ENCODE results near the gene ZNF732.

The ZNF732 gene

DNA sequence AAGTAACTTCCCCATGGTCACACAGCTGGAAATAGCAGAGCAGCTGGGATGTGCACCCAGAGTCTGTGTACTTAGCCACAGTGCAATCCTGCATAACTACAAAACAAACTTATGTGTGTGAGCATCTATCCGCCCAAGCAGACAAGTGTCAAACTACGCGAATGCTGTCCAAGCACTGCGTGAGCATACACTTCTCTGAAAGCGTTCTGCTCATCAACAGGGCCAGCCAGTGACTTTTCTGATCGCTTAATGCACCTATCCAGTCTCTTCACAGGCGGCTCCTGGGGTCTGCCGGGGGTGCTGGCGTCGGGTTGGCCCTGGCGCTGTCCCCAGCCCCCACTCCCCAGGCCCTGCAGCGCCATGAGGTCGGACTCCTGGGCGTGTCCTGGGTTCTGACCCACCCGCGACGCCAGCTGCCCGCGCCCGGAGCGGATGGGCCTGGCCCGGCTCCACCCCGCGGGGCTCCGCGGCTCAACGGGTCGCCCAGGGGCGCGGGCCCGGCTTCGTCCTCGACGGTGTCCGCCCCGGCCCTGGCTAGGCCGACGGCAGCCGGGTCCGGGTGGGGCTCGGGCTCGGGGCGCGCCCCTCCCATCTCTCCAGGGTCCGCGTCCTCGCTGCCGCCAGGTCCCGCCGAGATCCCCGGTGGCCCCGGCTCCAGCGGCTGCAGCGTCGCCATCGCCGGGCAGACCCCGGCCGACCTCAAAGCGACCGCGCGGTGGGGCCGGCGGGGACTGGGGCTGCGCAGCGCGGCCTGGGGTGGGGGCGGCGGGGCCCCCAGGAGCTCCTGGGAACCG, 31.0 kb upstream of the ZNF732 start:
- no peak for ATAC-seq
- TF ChIP-seq ESRRG (CRISPR knock-in tag; IDR thresholded peaks at IDR 0.05) (no peak), ZC3H10 (CRISPR knock-in tag; IDR thresholded peaks at IDR 0.05) (no peak), ZFP3 (CRISPR knock-in tag; IDR thresholded peaks at IDR 0.05) (no peak), RARB (CRISPR knock-in tag; IDR thresholded peaks at IDR 0.05) (no peak), TOX (CRISPR knock-in tag; IDR thresholded peaks at IDR 0.05; ENCODE audit: borderline replicate concordance) (no peak), POU6F1 (CRISPR knock-in tag; IDR thresholded peaks at IDR 0.05; ENCODE audit: borderline replicate concordance, low read depth) (no peak), ZNF565 (CRISPR knock-in tag; conservative IDR thresholded peaks at IDR 0.05; ENCODE audit: low read depth) (no peak), SNAI2 (CRISPR knock-in tag; IDR thresholded peaks at IDR 0.05) (no peak), BACH2 (CRISPR knock-in tag; IDR thresholded peaks at IDR 0.05; ENCODE audit: borderline replicate concordance) (no peak)
- TF ChIP-seq, protein P1, sequence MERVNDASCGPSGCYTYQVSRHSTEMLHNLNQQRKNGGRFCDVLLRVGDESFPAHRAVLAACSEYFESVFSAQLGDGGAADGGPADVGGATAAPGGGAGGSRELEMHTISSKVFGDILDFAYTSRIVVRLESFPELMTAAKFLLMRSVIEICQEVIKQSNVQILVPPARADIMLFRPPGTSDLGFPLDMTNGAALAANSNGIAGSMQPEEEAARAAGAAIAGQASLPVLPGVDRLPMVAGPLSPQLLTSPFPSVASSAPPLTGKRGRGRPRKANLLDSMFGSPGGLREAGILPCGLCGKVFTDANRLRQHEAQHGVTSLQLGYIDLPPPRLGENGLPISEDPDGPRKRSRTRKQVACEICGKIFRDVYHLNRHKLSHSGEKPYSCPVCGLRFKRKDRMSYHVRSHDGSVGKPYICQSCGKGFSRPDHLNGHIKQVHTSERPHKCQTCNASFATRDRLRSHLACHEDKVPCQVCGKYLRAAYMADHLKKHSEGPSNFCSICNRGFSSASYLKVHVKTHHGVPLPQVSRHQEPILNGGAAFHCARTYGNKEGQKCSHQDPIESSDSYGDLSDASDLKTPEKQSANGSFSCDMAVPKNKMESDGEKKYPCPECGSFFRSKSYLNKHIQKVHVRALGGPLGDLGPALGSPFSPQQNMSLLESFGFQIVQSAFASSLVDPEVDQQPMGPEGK (CRISPR knock-in tag; IDR thresholded peaks at IDR 0.05; ENCODE audit: borderline replicate concordance) = no peak

- ATAC-seq = no peak
- TF ChIP-seq CSDC2 (CRISPR knock-in tag; IDR thresholded peaks at IDR 0.05) (no peak), ZNF565 (CRISPR knock-in tag; conservative IDR thresholded peaks at IDR 0.05; ENCODE audit: low read depth) (no peak), CSRNP3 (CRISPR knock-in tag; IDR thresholded peaks at IDR 0.05) (no peak), TOX (CRISPR knock-in tag; IDR thresholded peaks at IDR 0.05; ENCODE audit: borderline replicate concordance) (no peak)
Observed at GRCh38 chr4:335515-335914, 30.2 kb upstream of the ZNF732 start.

- no peak for ATAC-seq
- TF ChIP-seq RARB (CRISPR knock-in tag; IDR thresholded peaks at IDR 0.05) = no peak
- TF ChIP-seq PPARA (CRISPR knock-in tag; IDR thresholded peaks at IDR 0.05; ENCODE audit: borderline replicate concordance) = no peak
- no peak for TF ChIP-seq SNAI2 (CRISPR knock-in tag; IDR thresholded peaks at IDR 0.05)
- TF ChIP-seq ZNF70 (CRISPR knock-in tag; IDR thresholded peaks at IDR 0.05) = no peak
- TF ChIP-seq, protein P2, sequence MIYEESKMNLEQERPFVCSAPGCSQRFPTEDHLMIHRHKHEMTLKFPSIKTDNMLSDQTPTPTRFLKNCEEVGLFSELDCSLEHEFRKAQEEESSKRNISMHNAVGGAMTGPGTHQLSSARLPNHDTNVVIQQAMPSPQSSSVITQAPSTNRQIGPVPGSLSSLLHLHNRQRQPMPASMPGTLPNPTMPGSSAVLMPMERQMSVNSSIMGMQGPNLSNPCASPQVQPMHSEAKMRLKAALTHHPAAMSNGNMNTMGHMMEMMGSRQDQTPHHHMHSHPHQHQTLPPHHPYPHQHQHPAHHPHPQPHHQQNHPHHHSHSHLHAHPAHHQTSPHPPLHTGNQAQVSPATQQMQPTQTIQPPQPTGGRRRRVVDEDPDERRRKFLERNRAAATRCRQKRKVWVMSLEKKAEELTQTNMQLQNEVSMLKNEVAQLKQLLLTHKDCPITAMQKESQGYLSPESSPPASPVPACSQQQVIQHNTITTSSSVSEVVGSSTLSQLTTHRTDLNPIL (CRISPR knock-in tag; IDR thresholded peaks at IDR 0.05; ENCODE audit: low read depth) = no peak
- TF ChIP-seq ESRRG (CRISPR knock-in tag; IDR thresholded peaks at IDR 0.05) = no peak
- TF ChIP-seq TCF4 (CRISPR knock-in tag; IDR thresholded peaks at IDR 0.05; ENCODE audit: borderline replicate concordance) = no peak
- TF ChIP-seq GLIS3 (CRISPR knock-in tag; IDR thresholded peaks at IDR 0.05) = no peak
- TF ChIP-seq, protein P3, sequence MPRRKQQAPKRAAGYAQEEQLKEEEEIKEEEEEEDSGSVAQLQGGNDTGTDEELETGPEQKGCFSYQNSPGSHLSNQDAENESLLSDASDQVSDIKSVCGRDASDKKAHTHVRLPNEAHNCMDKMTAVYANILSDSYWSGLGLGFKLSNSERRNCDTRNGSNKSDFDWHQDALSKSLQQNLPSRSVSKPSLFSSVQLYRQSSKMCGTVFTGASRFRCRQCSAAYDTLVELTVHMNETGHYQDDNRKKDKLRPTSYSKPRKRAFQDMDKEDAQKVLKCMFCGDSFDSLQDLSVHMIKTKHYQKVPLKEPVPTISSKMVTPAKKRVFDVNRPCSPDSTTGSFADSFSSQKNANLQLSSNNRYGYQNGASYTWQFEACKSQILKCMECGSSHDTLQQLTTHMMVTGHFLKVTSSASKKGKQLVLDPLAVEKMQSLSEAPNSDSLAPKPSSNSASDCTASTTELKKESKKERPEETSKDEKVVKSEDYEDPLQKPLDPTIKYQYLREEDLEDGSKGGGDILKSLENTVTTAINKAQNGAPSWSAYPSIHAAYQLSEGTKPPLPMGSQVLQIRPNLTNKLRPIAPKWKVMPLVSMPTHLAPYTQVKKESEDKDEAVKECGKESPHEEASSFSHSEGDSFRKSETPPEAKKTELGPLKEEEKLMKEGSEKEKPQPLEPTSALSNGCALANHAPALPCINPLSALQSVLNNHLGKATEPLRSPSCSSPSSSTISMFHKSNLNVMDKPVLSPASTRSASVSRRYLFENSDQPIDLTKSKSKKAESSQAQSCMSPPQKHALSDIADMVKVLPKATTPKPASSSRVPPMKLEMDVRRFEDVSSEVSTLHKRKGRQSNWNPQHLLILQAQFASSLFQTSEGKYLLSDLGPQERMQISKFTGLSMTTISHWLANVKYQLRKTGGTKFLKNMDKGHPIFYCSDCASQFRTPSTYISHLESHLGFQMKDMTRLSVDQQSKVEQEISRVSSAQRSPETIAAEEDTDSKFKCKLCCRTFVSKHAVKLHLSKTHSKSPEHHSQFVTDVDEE (CRISPR knock-in tag; IDR thresholded peaks at IDR 0.05) = no peak
- TF ChIP-seq ISL1 (CRISPR knock-in tag; IDR thresholded peaks at IDR 0.05) = no peak
- no peak for TF ChIP-seq ZFP3 (CRISPR knock-in tag; IDR thresholded peaks at IDR 0.05)
- no peak for TF ChIP-seq BACH2 (CRISPR knock-in tag; IDR thresholded peaks at IDR 0.05; ENCODE audit: borderline replicate concordance)
- TF ChIP-seq ZC3H10 (CRISPR knock-in tag; IDR thresholded peaks at IDR 0.05) = no peak
- no peak for TF ChIP-seq OSR1 (CRISPR knock-in tag; IDR thresholded peaks at IDR 0.05)
- TF ChIP-seq CSRNP3 (CRISPR knock-in tag; IDR thresholded peaks at IDR 0.05) = no peak
- no peak for TF ChIP-seq ARNTL (CRISPR knock-in tag; IDR thresholded peaks at IDR 0.05; ENCODE audit: borderline replicate concordance, low read depth)
- TF ChIP-seq CSDC2 (CRISPR knock-in tag; IDR thresholded peaks at IDR 0.05) = no peak
- TF ChIP-seq ZFP30 (CRISPR knock-in tag; IDR thresholded peaks at IDR 0.05) = no peak
- TF ChIP-seq, protein P1 (CRISPR knock-in tag; IDR thresholded peaks at IDR 0.05; ENCODE audit: borderline replicate concordance) = no peak
- TF ChIP-seq TOX (CRISPR knock-in tag; IDR thresholded peaks at IDR 0.05; ENCODE audit: borderline replicate concordance) = no peak
Observed at GRCh38 chr4:328729-329128, 23.5 kb upstream of the ZNF732 start.
